Muscle layer of colon (tissue), 2 donors: Measurements from ENCODE around the gene SH2D7.
"Not testable (repeated sequence)": the region's sequence is repeated elsewhere in the genome, so short reads cannot be mapped to it uniquely, and the experiment has no call there.

Source experiments
- H3K27ac ChIP-seq: one replicate; pipeline ENCODE4 v1.7.0; 2013; ENCODE audit warnings: low read depth, mild to moderate bottlenecking, low read length, moderate library complexity
- H3K27me3 ChIP-seq, 2 donors: one replicate each; pipeline ENCODE4 v1.7.0; 2013; ENCODE audit warnings: low read length in 2 of 2, mild to moderate bottlenecking in 2 of 2; ENCODE audit not compliant: insufficient read depth in 2 of 2, control insufficient read depth in 1 of 2
- H3K36me3 ChIP-seq: one replicate; pipeline ENCODE4 v1.7.0; 2013; ENCODE audit warnings: mild to moderate bottlenecking, low read length; ENCODE audit not compliant: insufficient read depth
- H3K4me1 ChIP-seq: one replicate; pipeline ENCODE4 v1.7.0; 2013; ENCODE audit warnings: mild to moderate bottlenecking, low read length; ENCODE audit not compliant: insufficient read depth
- H3K4me3 ChIP-seq, 2 donors: one replicate each; pipeline ENCODE4 v1.7.0; 2013; ENCODE audit warnings: low read length in 2 of 2, low read depth in 1 of 2, mild to moderate bottlenecking in 1 of 2, moderate library complexity in 1 of 2
- H3K9ac ChIP-seq: one replicate; pipeline ENCODE4 v1.7.0; 2013; ENCODE audit warnings: low read length
- H3K9me3 ChIP-seq: one replicate; pipeline ENCODE4 v1.7.0; 2013; ENCODE audit warnings: mild to moderate bottlenecking, low read length
- donor health status: abdominal sarcoma.
- donor health status: Adenocarcinoma of cecum.

The SH2D7 gene

DNA sequence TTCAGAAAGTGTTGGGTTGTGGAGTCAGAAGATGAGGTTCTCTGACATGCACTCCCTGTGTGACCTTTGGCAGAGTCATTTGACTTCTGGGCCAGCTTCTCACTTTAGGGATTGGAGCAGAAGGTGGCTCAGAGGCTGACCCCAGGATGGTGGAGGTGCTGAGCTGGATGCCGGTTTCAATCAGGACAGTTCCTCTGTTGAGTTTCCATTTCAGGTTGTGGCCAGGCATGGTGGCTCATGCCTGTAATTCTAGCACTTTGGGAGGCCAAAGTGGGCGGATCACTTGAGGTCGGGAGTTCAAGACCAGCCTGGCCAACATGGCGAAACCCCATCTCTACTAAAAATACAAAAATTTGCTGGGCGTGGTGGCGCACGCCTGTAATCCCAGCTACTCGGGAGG, 58.7 kb downstream of the SH2D7 start:
- not testable (repeated sequence) for H3K4me3 ChIP-seq, H3K27me3 ChIP-seq, H3K27ac ChIP-seq, H3K9me3 ChIP-seq, H3K9ac ChIP-seq
- H3K4me1 ChIP-seq: peaks cover 32% of the 10 kb centered on the region
- H3K36me3 ChIP-seq: peaks cover 12% of the 10 kb centered on the region
